K562 (cell line): ENCODE measurements around the gene RAB6A. TPM values are rescaled to one million over a fixed set of nuclear protein-coding genes. Genes with fewer than 3 reads are reported as not detected.
A peak's percentile ranks its signal among the peaks of the same experiment; 100 is the strongest.

Experiments
- CCNT2 ChIP-seq: IDR thresholded peaks from 2 replicates; pipeline ENCODE4 v1.6.1; 2011; ENCODE audit warnings: borderline replicate concordance, low read depth, mild to moderate bottlenecking, moderate library complexity, mixed read lengths, low read length; ENCODE audit not compliant: insufficient read length; ENCODE audit errors: extremely low read depth
- CHD2 ChIP-seq: IDR thresholded peaks from 2 replicates; pipeline ENCODE4 v1.6.1; 2011; ENCODE audit warnings: low read depth, low read length
- FUS ChIP-seq: fragments of 200-400 bp; formaldehyde crosslinking; optimal IDR thresholded peaks from 2 replicates; pipeline ENCODE3; 2017; ENCODE audit warnings: low read depth, low read length
- HNRNPL ChIP-seq: fragments of 200-400 bp; formaldehyde crosslinking; IDR thresholded peaks from 2 replicates; pipeline ENCODE4 v1.6.1; 2017; ENCODE audit warnings: low read depth, mild to moderate bottlenecking, low read length
- JUND ChIP-seq, 2 experiments: IDR thresholded peaks; 2 replicates in 1 of 2; 3 replicates in 1 of 2; pipeline ENCODE4 v1.6.1; 2011; ENCODE audit warnings: borderline replicate concordance in 2 of 2, low read depth in 2 of 2, low read length in 2 of 2, improper control_type of control experiment in 1 of 2, missing biosample characterization in 1 of 2, missing genetic modification characterization in 1 of 2, missing genetic modification reagents in 1 of 2
- NONO ChIP-seq, 2 experiments: fragments of 200-400 bp in 1 of 2; fragments of 450-650 bp in 1 of 2; formaldehyde crosslinking in 1 of 2; IDR thresholded peaks; 2 replicates each; pipeline ENCODE4 v1.6.1; 2017; ENCODE audit warnings: low read depth in 2 of 2, mild to moderate bottlenecking in 2 of 2, moderate library complexity in 2 of 2, low read length in 1 of 2
- PHF21A ChIP-seq: fragments of 450-650 bp; IDR thresholded peaks from 2 replicates; pipeline ENCODE4 v1.6.1; 2017; ENCODE audit warnings: low read depth, borderline replicate concordance
- RBM14 ChIP-seq: fragments of 200-400 bp; formaldehyde crosslinking; IDR thresholded peaks from 2 replicates; pipeline ENCODE4 v1.6.1; 2018; ENCODE audit warnings: low read depth, mild to moderate bottlenecking, low read length, moderate library complexity, borderline replicate concordance; ENCODE audit not compliant: insufficient read depth
- RBM15 ChIP-seq: fragments of 200-400 bp; formaldehyde crosslinking; IDR thresholded peaks from 2 replicates; pipeline ENCODE4 v1.6.1; 2018; ENCODE audit warnings: mild to moderate bottlenecking, low read length, moderate library complexity; ENCODE audit not compliant: insufficient read depth
- SIX5 ChIP-seq, 2 experiments: IDR thresholded peaks; 2 replicates each; pipeline ENCODE4 v1.6.1; 2011; ENCODE audit warnings: low read length in 2 of 2, borderline replicate concordance in 1 of 2, low read depth in 1 of 2, mild to moderate bottlenecking in 1 of 2, moderate library complexity in 1 of 2; ENCODE audit not compliant: insufficient read depth in 1 of 2
- TCF7L2 ChIP-seq: fragments of 150-350 bp; IDR thresholded peaks from 2 replicates; pipeline ENCODE4 v1.6.1; 2016; ENCODE audit warnings: low read depth, mild to moderate bottlenecking, low read length, moderate library complexity
- ZNF121 ChIP-seq: sonication (generic); formaldehyde crosslinking; conservative IDR thresholded peaks from 2 replicates; pipeline ENCODE4 v1.8.0; 2022; ENCODE audit warnings: missing genetic modification reagents
- ZNF174 ChIP-seq: fragments of 250-450 bp; sonication (Bioruptor Pico); IDR thresholded peaks from 2 replicates; pipeline ENCODE4 v1.4.0; 2020; ENCODE audit warnings: mild to moderate bottlenecking
- ZNF197 ChIP-seq: fragments of 200-800 bp; sonication (Bioruptor generic); IDR thresholded peaks from 2 replicates; pipeline ENCODE4 v1.6.1; 2016; ENCODE audit warnings: low read depth, missing genetic modification characterization, missing compliant biosample characterization
- ZNF766 ChIP-seq: fragments of 200-800 bp; sonication (Bioruptor generic); conservative IDR thresholded peaks from 2 replicates; pipeline ENCODE4 v1.6.1; 2016; ENCODE audit warnings: missing genetic modification characterization, missing compliant biosample characterization
- polyA plus RNA-seq, 8 experiments: library from polyadenylated mRNA; depleted of rRNA in 4 of 8; stranded (reverse) in 5 of 8; unstranded in 3 of 8; fragments of >200 nt; fragmentation: Nextera tagmentation in 2 of 8; fragmentation: Illumina TruSeq in 1 of 8; extraction: Ambion mirVana in 2 of 8; extraction: Trizol in 1 of 8; gene quantifications; 2 replicates each; pipeline versions ENCODE4 v1.2.1 to v1.2.3, GENCODE V29; 2011 to 2014; ENCODE audit warnings: inconsistent platforms in 1 of 8, missing spikeins in 1 of 8
- total RNA-seq, 7 experiments: library from RNA; depleted of rRNA in 6 of 7; stranded (reverse); fragments of >200 nt in 6 of 7; fragmentation: Illumina TruSeq in 2 of 7; extraction: Trizol in 2 of 7; gene quantifications; 2 replicates each; pipeline versions ENCODE4 v1.2.1 to v1.2.3, GENCODE V29; 2011 to 2021; ENCODE audit warnings: low replicate concordance in 1 of 7
- TF ChIP-seq, protein P1 (sequence below): IDR thresholded peaks from 2 replicates; pipeline ENCODE4 v1.6.1; 2011; ENCODE audit not compliant: insufficient read length; ENCODE audit errors: extremely low read depth
- TF ChIP-seq, protein P2 (sequence below): conservative IDR thresholded peaks from 2 replicates; pipeline ENCODE4 v1.6.1; 2011; ENCODE audit warnings: low read depth, mild to moderate bottlenecking, low read length; ENCODE audit not compliant: control insufficient read depth
- TF ChIP-seq, protein P3 (sequence below): fragments of 450-650 bp; IDR thresholded peaks from 2 replicates; pipeline ENCODE4 v1.6.1; 2014; ENCODE audit warnings: low read depth, mild to moderate bottlenecking, moderate library complexity, borderline replicate concordance

Gene RAB6A
- total and polyA plus RNA-seq, 9 of the 15 experiments (the other 6 are each of a cell fraction or from before 2014, with no cell fraction given) = 14.0 to 95.3 (median 45.4) TPM

DNA sequence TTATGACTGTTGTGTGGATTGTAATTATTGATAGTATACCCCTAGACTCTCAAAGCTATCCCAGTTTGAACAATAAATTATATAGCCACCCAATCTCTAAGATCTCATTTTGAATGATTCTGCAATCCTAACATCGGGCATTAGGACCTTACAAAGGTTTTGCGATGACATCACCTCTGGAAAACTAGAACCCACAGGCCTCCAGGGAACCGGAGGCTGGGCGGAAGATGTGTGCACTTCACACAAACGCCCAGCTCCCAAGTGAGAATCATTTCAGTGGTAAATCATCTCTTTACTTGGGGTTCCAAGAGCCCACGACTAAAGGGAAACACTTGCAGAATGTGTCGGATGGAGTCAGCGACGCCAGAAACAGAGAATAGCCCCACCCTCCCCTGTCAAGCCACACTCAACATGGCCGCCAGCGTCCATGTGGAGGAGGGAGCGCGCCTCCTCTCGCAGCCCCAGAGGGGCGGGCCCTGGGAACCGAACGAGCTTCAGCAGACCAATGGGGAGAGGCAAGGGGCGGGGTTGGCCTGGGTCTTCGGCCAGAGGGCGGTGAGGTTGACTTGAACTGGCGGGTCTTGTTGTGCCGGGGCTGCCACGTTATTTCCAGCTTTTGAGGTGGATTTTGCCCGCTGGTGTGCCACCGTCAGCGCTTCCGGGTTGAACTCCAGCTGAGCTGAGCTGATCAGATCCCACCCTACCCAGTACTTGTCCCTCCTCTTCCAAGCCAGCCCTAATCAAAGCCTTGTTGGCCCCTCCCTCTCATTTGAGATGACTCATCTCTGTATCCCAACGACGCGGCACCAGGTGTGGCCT, 18.4 kb upstream of the RAB6A start (continued):
- TF ChIP-seq RBM15 (no peak), CHD2 (no peak), ZNF197 (CRISPR knock-in tag) (no peak), FUS (no peak), CCNT2 (peak; percentile 58), ZNF121 (CRISPR knock-in tag) (no peak), RBM14 (no peak), ZNF766 (CRISPR knock-in tag) (peak; percentile 85), SIX5 (IDR thresholded peaks at IDR 0.05; ENCODE audit: borderline replicate concordance in 1 of 2, insufficient read depth in 1 of 2, low read depth in 1 of 2, low read length in 2 of 2) (peak; percentile 33 to 37; a peak in 2 of 4 replicates), PHF21A (no peak), JUND (IDR thresholded peaks at IDR 0.05; ENCODE audit: borderline replicate concordance, low read depth, low read length) (peak; percentile 98), JUND (tag; IDR thresholded peaks at IDR 0.05; ENCODE audit: borderline replicate concordance, low read depth, low read length) (peak; percentile 97), TCF7L2 (no peak), ZNF174 (CRISPR knock-in tag) (no peak), HNRNPL (0 out of 2 replicates have a peak, but pooled peaks have one; percentile 23), NONO (IDR thresholded peaks at IDR 0.05; ENCODE audit: low read depth in 2 of 2, low read length in 1 of 2) (no peak)
- TF ChIP-seq, protein P1, sequence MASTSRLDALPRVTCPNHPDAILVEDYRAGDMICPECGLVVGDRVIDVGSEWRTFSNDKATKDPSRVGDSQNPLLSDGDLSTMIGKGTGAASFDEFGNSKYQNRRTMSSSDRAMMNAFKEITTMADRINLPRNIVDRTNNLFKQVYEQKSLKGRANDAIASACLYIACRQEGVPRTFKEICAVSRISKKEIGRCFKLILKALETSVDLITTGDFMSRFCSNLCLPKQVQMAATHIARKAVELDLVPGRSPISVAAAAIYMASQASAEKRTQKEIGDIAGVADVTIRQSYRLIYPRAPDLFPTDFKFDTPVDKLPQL = no peak
- TF ChIP-seq, protein P2, sequence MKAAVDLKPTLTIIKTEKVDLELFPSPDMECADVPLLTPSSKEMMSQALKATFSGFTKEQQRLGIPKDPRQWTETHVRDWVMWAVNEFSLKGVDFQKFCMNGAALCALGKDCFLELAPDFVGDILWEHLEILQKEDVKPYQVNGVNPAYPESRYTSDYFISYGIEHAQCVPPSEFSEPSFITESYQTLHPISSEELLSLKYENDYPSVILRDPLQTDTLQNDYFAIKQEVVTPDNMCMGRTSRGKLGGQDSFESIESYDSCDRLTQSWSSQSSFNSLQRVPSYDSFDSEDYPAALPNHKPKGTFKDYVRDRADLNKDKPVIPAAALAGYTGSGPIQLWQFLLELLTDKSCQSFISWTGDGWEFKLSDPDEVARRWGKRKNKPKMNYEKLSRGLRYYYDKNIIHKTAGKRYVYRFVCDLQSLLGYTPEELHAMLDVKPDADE = peak; percentile 85
- TF ChIP-seq, protein P3, sequence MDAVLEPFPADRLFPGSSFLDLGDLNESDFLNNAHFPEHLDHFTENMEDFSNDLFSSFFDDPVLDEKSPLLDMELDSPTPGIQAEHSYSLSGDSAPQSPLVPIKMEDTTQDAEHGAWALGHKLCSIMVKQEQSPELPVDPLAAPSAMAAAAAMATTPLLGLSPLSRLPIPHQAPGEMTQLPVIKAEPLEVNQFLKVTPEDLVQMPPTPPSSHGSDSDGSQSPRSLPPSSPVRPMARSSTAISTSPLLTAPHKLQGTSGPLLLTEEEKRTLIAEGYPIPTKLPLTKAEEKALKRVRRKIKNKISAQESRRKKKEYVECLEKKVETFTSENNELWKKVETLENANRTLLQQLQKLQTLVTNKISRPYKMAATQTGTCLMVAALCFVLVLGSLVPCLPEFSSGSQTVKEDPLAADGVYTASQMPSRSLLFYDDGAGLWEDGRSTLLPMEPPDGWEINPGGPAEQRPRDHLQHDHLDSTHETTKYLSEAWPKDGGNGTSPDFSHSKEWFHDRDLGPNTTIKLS = peak; percentile 83
